IMR-90 (cell line): Measurements from ENCODE around the gene CARD10. TPM values are rescaled to one million over a fixed set of nuclear protein-coding genes. Genes with fewer than 3 reads are reported as not detected.

Experiments used
- ATAC-seq: fragments of 200-7000 bp; cut with Tn5 transposase; 2 replicates; pipeline ENCODE4 v1.9.1; 2020; ENCODE audit warnings: low read depth, mild to moderate bottlenecking, moderate library complexity
- BruUV-seq: library from RNA; stranded (reverse); fragments of 400-500 nt; replicated peaks from 2 replicates; lab custom pipeline; 2021; lab: Mats Ljungman, UMichigan
- CTCF ChIA-PET: fragments of 300-600 bp; formaldehyde crosslinking; extraction: SDS; loops from one replicate; lab custom pipeline; 2021; ENCODE audit warnings: antibody characterized with exemption; lab: Yijun Ruan, JAX
- POLR2A ChIA-PET: fragments of 300-600 bp; sonication (Branson Sonifier 250); formaldehyde crosslinking; loops from one replicate; lab custom pipeline; 2022; ENCODE audit warnings: antibody characterized with exemption; ENCODE audit not compliant: unreplicated experiment; lab: Charles Lee
- DNase-seq: peaks from one replicate; pipeline ENCODE4 v3.0.0; 2013
- H2AFZ ChIP-seq: replicated peaks from 2 replicates; pipeline ENCODE3; 2013; ENCODE audit warnings: low read length, mild to moderate bottlenecking; ENCODE audit not compliant: poor library complexity
- H2AK5ac ChIP-seq: 2 replicates; pipeline ENCODE4 v1.6.1; 2013; ENCODE audit warnings: low read depth, low read length, inconsistent platforms
- H2AK9ac ChIP-seq: replicated peaks from 2 replicates; pipeline ENCODE3; 2013; ENCODE audit warnings: mild to moderate bottlenecking, low read depth, low read length, moderate library complexity; ENCODE audit not compliant: poor library complexity
- H2BK120ac ChIP-seq: 2 replicates; pipeline ENCODE4 v1.6.1; 2013; ENCODE audit warnings: low read depth, low read length, inconsistent platforms
- H2BK15ac ChIP-seq: 3 replicates; pipeline ENCODE4 v1.6.1; 2013; ENCODE audit warnings: low read depth, low read length, inconsistent platforms
- H2BK20ac ChIP-seq: 2 replicates; pipeline ENCODE4 v1.6.1; 2013; ENCODE audit warnings: low read depth, mild to moderate bottlenecking, inconsistent platforms, low read length, moderate library complexity
- H2BK5ac ChIP-seq: 2 replicates; pipeline ENCODE4 v1.6.1; 2013; ENCODE audit warnings: mild to moderate bottlenecking, low read depth, low read length, inconsistent platforms; ENCODE audit not compliant: poor library complexity, severe bottlenecking
- H3K14ac ChIP-seq: replicated peaks from 2 replicates; pipeline ENCODE4 v1.6.1; 2013; ENCODE audit warnings: low read depth, low read length, inconsistent platforms
- H3K18ac ChIP-seq: 2 replicates; pipeline ENCODE4 v1.6.1; 2013; ENCODE audit warnings: low read depth, low read length, control low read depth
- H3K23ac ChIP-seq: 2 replicates; pipeline ENCODE4 v1.6.1; 2013; ENCODE audit warnings: low read depth, low read length, inconsistent platforms
- H3K27ac ChIP-seq: 2 replicates; pipeline ENCODE4 v1.5.1; 2013; ENCODE audit warnings: mild to moderate bottlenecking, control low read depth, low read length; ENCODE audit not compliant: insufficient read depth
- H3K27me3 ChIP-seq: 2 replicates; pipeline ENCODE4 v1.6.1; 2013; ENCODE audit warnings: low read length; ENCODE audit not compliant: control insufficient read depth, insufficient read depth
- H3K36me3 ChIP-seq: 2 replicates; pipeline ENCODE4 v1.6.1; 2013; ENCODE audit warnings: low read length, mixed read lengths; ENCODE audit not compliant: control insufficient read depth, insufficient read depth
- H3K4ac ChIP-seq: 2 replicates; pipeline ENCODE4 v1.6.1; 2013; ENCODE audit warnings: low read depth, low read length, inconsistent platforms
- H3K4me1 ChIP-seq: 2 replicates; pipeline ENCODE4 v1.6.1; 2013; ENCODE audit warnings: low read length, mixed read lengths; ENCODE audit not compliant: control insufficient read depth, insufficient read depth
- H3K4me2 ChIP-seq: 2 replicates; pipeline ENCODE4 v1.6.1; 2013; ENCODE audit warnings: low read depth, mild to moderate bottlenecking, control low read depth, low read length, moderate library complexity
- H3K4me3 ChIP-seq: 2 replicates; pipeline ENCODE4 v1.5.1; 2013; ENCODE audit warnings: low read depth, mild to moderate bottlenecking, control low read depth, low read length, moderate library complexity; ENCODE audit not compliant: insufficient read depth
- H3K56ac ChIP-seq: 2 replicates; pipeline ENCODE4 v1.6.1; 2013; ENCODE audit warnings: low read length, inconsistent platforms; ENCODE audit not compliant: insufficient read depth; ENCODE audit errors: extremely low read depth
- H3K79me1 ChIP-seq, 2 experiments: 2 replicates each; pipeline ENCODE4 v1.6.1; 2013; ENCODE audit warnings: low read length in 2 of 2, inconsistent platforms in 1 of 2, low read depth in 1 of 2
- H3K9ac ChIP-seq: 2 replicates; pipeline ENCODE4 v1.6.1; 2013; ENCODE audit warnings: low read depth, low read length, control low read depth
- H3K9me1 ChIP-seq: 2 replicates; pipeline ENCODE4 v1.6.1; 2013; ENCODE audit warnings: low read length, inconsistent platforms; ENCODE audit not compliant: insufficient read depth
- H3K9me3 ChIP-seq: 2 replicates; pipeline ENCODE4 v1.6.1; 2013; ENCODE audit warnings: low read length; ENCODE audit not compliant: control insufficient read depth, insufficient read depth
- H4K20me1 ChIP-seq: 2 replicates; pipeline ENCODE4 v1.6.1; 2013; ENCODE audit warnings: low read length, inconsistent platforms; ENCODE audit not compliant: insufficient read depth
- H4K5ac ChIP-seq: 2 replicates; pipeline ENCODE4 v1.6.1; 2013; ENCODE audit warnings: mild to moderate bottlenecking, low read depth, low read length, control low read depth
- H4K8ac ChIP-seq, 2 experiments: 2 replicates each; pipeline ENCODE4 v1.6.1; 2013; ENCODE audit warnings: low read depth in 2 of 2, low read length in 2 of 2, control low read depth in 1 of 2, inconsistent platforms in 1 of 2
- H4K91ac ChIP-seq: 2 replicates; pipeline ENCODE4 v1.6.1; 2013; ENCODE audit warnings: low read depth, low read length, inconsistent platforms; ENCODE audit not compliant: insufficient read depth
- USF2 ChIP-seq: fragments of 150-350 bp; IDR thresholded peaks from 2 replicates; pipeline ENCODE4 v1.6.1; 2017; ENCODE audit warnings: mild to moderate bottlenecking, antibody characterized with exemption, low read length, low read depth
- WGBS, 2 experiments: methylation state at CpG; one replicate each; pipeline versions ENCODE4 v1.1.5 to v1.1.7; 2013; ENCODE audit warnings: missing lambda C conversion rate in 2 of 2; ENCODE audit not compliant: insufficient read length in 1 of 2; ENCODE audit errors: extremely low coverage in 2 of 2; 5-methylcytosine and 5-hydroxymethylcytosine counted together
- dilution Hi-C: fragments of 300-500 bp; cut with HindIII; formaldehyde crosslinking; loops from one replicate; pipeline ENCODE4 v1.14.3; 2018; ENCODE audit warnings: low sequenced_read_pairs; ENCODE audit not compliant: unreplicated experiment
- in situ Hi-C: fragments of 300-500 bp; cut with MboI; formaldehyde crosslinking; loops from 3 replicates; pipeline ENCODE4 v1.14.3; 2019; ENCODE audit warnings: low sequenced_read_pairs, inconsistent platforms, mixed read lengths
- intact Hi-C: fragments of 100-400 bp; cut with micrococcal nuclease; formaldehyde crosslinking; loops from 2 replicates; pipeline ENCODE4 v1.10.0; 2022
- polyA plus RNA-seq, 3 experiments: library from polyadenylated mRNA; depleted of rRNA; stranded (reverse); fragments of >200 nt; gene quantifications; 2 replicates each; pipeline ENCODE4 v1.2.3, GENCODE V29; 2012; ENCODE audit warnings: low replicate concordance in 1 of 3
- total RNA-seq: library from RNA; depleted of rRNA; stranded (reverse); fragments of >200 nt; gene quantifications from 2 replicates; pipeline ENCODE4 v1.2.3, GENCODE V29; 2012

Gene CARD10
- total and polyA plus RNA-seq, 2 of the 4 experiments (the other 2 are of a cell fraction) = 6.1 to 18.4 TPM

- H3K9me1 ChIP-seq = peaks cover 12% of the 10 kb centered on the region
- H3K27me3 ChIP-seq = no peaks in the 10 kb centered on the region
- no peak overlapping the region for H4K91ac ChIP-seq
- H3K18ac ChIP-seq = no peak overlapping the region
- H2AFZ ChIP-seq = no peak overlapping the region
- no peak overlapping the region for H3K9ac ChIP-seq
- no peak overlapping the region for H3K4me2 ChIP-seq
- ATAC-seq (no peak), DNase-seq (no peak)
- no peak overlapping the region; the same call in 1 of the 2 replicates for H2BK120ac ChIP-seq
- no peak overlapping the region for H3K23ac ChIP-seq
- H4K20me1 ChIP-seq = no peaks in the 10 kb centered on the region
- no peak overlapping the region for H3K27ac ChIP-seq
- H2AK5ac ChIP-seq = 0 out of 2 replicates have a peak overlapping the region, but pooled peaks have one; percentile 23
- dilution Hi-C loops = no loop called here
- H4K8ac ChIP-seq = no peak overlapping the region
- TF ChIP-seq USF2 = no peak
- in situ Hi-C loops = no loop called here
- H2BK20ac ChIP-seq = no peak overlapping the region; the same call in 1 of the 2 replicates
- BruUV-seq = no TSS peak
- H2BK15ac ChIP-seq = no peak overlapping the region
- no peaks in the 10 kb centered on the region for H3K9me3 ChIP-seq
- peaks cover 1% of the 10 kb centered on the region; the same call in 1 of the 2 replicates for H3K36me3 ChIP-seq
- no peak overlapping the region for H3K14ac ChIP-seq
- ChIA-PET CTCF (no interaction called here), POLR2A (no interaction called here)
- H4K5ac ChIP-seq = no peak overlapping the region
- H2BK5ac ChIP-seq = no peak overlapping the region
- no peak overlapping the region for H3K56ac ChIP-seq
- H3K79me1 ChIP-seq = peaks cover 6 to 23% of the 10 kb centered on the region in 2 experiments; a peak in 3 of 4 replicates
- intact Hi-C loops = no loop called here
- H3K4me1 ChIP-seq = peaks cover 18% of the 10 kb centered on the region
- H3K4ac ChIP-seq = peak overlapping the region; percentile 45; the same call in 1 of the 2 replicates
- WGBS, 2 experiments = 87% methylated on average over 3 of the region's 10 CpGs; no CpG with 5 or more reads in 1 of the 2 experiments
- H3K4me3 ChIP-seq = no peak overlapping the region
- H2AK9ac ChIP-seq = peak overlapping the region; percentile 52
Observed at GRCh38 chr22:37520776-37521191, 1.6 kb upstream of the CARD10 start.
